ENCODE data around the gene ALDH1L1. TPM values are rescaled to one million over a fixed set of nuclear protein-coding genes. Genes with fewer than 3 reads are reported as not detected.
A peak's percentile ranks its signal among the peaks of the same experiment; 100 is the strongest.

Gene ALDH1L1
- total RNA-seq, 2 donors from 2014 or later, result 0.24 to 0.26 TPM

- no peaks in the 10 kb centered on the region for H3K36me3 Mint-ChIP-seq (ENCODE audit: low read depth)
- ATAC-seq (replicated peaks), result no peak
- no peaks in the 10 kb centered on the region for H3K4me1 Mint-ChIP-seq
- no peak overlapping the region for H3K4me3 Mint-ChIP-seq
- no peaks in the 10 kb centered on the region for H3K9me3 Mint-ChIP-seq
- H3K27ac Mint-ChIP-seq, result no peak overlapping the region
- H3K27me3 Mint-ChIP-seq, result no peaks in the 10 kb centered on the region
Observed at GRCh38 chr3:126107203-126107939, 73.0 kb downstream of the ALDH1L1 start.

DNA sequence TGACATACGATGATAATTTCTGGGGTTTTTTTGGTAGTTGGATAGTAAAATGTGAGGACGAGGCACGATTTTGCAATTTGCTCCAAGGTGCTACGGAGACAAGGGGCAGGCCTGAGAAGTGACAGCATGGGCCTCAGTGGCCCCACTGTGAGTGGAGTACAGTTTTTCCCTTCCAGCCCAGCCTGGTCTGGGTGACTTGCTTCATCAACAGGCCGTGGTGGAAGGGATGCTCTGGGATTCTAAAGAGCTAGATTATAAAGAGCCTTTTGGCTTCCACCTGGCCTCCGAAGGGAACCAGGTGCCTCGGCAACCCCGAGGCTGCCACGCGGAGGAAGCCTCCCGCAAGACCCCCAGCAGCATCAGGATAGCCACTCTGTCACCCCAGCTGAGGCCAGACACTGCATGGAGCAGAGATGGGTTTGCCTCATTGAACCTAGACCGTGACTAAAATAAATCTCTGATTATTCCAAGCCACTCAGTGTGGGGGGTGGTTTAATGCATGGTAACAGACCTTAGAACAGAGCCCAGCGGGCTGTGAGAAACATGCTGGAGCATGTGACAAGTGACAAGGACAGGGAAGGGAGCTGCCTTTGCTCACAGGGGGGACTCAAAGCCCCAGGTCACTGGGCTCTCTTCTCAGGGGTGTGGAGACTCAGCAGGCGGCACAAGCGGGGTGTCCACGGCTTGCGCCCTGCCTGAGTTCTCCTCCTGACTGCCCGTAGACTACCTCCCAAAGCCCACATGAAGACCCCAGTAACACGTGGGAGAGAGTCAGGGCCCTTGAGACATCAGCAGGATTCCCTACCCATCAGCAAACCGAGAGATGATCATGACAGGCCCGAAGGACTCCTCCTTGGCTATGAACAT, 73.8 kb downstream of the ALDH1L1 start:
- no peak for ATAC-seq (replicated peaks)
- no peaks in the 10 kb centered on the region for H3K9me3 Mint-ChIP-seq
- no peaks in the 10 kb centered on the region for H3K36me3 Mint-ChIP-seq (ENCODE audit: low read depth)
- no peaks in the 10 kb centered on the region for H3K27me3 Mint-ChIP-seq
- H3K27ac Mint-ChIP-seq, result no peak overlapping the region
- no peak overlapping the region for H3K4me3 Mint-ChIP-seq
- H3K4me1 Mint-ChIP-seq, result no peaks in the 10 kb centered on the region

- ATAC-seq (replicated peaks), result no peak
- no peak overlapping the region for H3K27ac Mint-ChIP-seq
- H3K4me1 Mint-ChIP-seq, result no peaks in the 10 kb centered on the region
- H3K4me3 Mint-ChIP-seq, result no peak overlapping the region
- no peaks in the 10 kb centered on the region for H3K27me3 Mint-ChIP-seq
- no peaks in the 10 kb centered on the region for H3K36me3 Mint-ChIP-seq (ENCODE audit: low read depth)
- no peaks in the 10 kb centered on the region for H3K9me3 Mint-ChIP-seq
Observed at GRCh38 chr3:126105691-126106187, 74.6 kb downstream of the ALDH1L1 start.

DNA sequence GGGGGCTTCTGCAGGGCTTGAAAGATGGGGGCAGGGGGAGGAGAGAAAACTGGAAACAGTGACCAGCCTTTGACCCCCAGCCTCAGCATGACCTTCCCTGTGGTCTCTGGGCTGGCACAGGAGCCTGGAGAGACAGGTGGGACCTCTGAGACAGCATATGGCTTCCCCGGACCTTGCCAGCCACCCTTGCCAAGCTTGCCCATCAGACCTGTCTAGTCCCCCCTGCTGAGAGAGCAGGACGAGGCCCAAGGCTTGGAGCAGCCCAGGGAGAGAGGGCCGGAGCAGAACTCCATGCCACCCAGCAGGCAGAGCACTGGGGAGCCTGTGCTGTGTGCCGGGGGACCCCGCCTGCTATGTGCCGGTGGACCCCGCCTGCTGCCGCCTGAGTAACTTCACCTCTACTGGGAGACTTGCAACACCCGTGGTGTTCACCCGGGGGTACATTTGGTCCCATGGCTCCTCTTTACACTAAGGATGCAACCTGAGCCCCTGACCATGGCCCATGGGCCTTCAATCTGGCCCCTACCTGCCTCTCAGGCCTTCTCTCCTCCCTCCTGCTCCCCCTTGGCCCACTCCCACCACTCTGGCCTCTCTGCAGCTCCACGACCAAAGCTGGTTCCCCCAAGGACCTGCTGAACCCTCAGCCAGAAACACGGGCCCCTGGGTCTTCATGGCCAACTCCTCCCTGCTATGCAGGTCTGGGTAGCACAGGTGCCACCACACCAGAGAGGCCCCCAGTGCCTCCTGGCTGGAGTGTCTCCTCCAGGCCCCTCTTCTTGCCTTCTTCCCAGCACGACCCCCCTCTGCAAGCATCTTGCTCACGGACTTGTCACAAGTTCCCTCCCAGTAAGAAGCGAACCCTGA, 75.4 kb downstream of the ALDH1L1 start:
- Mint-ChIP-seq H3K27ac (no peak overlapping the region), H3K4me1 (no peaks in the 10 kb centered on the region)

DNA sequence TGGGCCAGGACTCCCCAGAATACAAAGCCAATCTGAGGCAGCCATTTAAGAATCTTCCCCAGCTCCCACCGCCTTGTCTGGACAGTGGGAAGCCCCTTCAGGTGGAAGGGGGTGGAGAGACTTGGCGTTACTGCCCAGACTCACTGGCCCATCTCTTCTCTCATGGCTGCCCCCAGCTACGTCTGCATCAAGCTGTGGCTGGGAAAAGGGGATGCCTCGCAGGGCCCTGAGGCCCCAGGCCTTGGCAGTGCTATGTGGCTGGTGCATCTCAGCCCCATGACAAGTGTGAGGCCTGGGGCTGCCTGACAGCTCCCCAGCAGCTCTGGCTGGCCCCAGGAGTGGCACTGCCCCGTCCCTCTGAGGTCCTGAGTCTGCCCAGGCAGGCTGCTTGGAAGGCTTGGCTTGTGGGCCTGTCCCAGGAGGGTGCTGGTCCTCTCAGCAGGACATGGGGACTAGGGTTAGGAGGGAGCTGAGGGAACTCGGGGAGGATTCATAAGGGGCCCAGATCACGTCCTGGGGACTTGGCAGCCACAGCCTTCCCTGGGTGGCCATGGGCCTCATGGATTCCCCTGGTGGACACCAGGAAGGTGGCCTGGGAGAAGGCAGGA, 76.3 kb downstream of the ALDH1L1 start:
- Mint-ChIP-seq H3K9me3 (no peaks in the 10 kb centered on the region), H3K27me3 (no peaks in the 10 kb centered on the region), H3K27ac (no peak overlapping the region), H3K4me1 (no peaks in the 10 kb centered on the region), H3K4me3 (no peak overlapping the region), H3K36me3 (ENCODE audit: low read depth) (no peaks in the 10 kb centered on the region)
- ATAC-seq (replicated peaks), result no peak

More for the DNA sequence above, 75.4 kb downstream of the ALDH1L1 start:
- no peaks in the 10 kb centered on the region for H3K27me3 Mint-ChIP-seq
- no peak for ATAC-seq (replicated peaks)
- no peaks in the 10 kb centered on the region for H3K36me3 Mint-ChIP-seq (ENCODE audit: low read depth)
- H3K9me3 Mint-ChIP-seq, result no peaks in the 10 kb centered on the region
- no peak overlapping the region for H3K4me3 Mint-ChIP-seq

- Mint-ChIP-seq H3K36me3 (ENCODE audit: low read depth) (no peaks in the 10 kb centered on the region), H3K27ac (no peak overlapping the region), H3K4me3 (no peak overlapping the region), H3K4me1 (no peaks in the 10 kb centered on the region), H3K27me3 (no peaks in the 10 kb centered on the region), H3K9me3 (no peaks in the 10 kb centered on the region)
- ATAC-seq (replicated peaks), result no peak
Observed at GRCh38 chr3:126103121-126104027, 77.0 kb downstream of the ALDH1L1 start.

DNA sequence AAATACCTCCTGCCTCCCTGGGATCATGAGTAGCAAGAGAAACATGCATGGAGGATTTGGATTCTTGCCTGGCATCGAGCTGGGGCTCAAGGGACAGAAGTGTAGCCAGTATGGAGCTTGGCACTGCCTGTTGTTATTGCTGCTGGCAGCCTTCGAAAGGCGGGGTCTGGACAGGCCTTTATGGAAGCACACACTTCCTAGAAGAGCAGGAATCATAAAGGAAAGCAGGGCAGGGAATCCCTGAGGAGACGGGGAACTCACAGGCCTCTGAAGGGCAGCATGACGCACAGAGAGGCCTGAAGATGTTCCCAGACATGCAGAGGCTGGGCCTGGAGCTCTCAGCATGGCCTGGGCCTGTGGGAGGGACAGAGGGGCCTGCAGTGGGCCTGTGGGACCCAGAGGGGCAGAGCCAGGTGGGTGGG, 77.8 kb downstream of the ALDH1L1 start:
- Mint-ChIP-seq H3K4me3 (no peak overlapping the region), H3K9me3 (no peaks in the 10 kb centered on the region), H3K27me3 (no peaks in the 10 kb centered on the region), H3K27ac (no peak overlapping the region), H3K4me1 (no peaks in the 10 kb centered on the region), H3K36me3 (ENCODE audit: low read depth) (no peaks in the 10 kb centered on the region)
- ATAC-seq (replicated peaks), result no peak

DNA sequence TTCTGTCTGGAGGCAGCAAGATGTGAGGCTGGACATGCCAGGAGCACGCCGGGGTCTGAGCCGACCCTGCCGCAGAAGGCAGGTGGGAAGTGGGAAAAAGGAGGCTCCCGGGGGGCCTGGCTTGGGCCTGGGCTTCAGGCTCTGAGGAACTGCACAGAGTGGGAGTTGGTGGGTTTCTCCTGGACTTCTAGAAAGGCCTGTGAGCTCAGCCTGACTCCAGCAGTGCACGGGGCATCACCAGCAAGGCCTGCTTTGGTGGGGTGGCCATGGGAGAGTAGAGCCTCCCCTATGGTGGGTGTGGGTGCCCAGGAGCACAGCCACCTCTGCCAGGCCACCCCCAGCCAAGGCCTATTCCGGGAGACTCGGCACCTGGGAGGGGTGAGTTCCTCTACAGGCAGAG, 78.4 kb downstream of the ALDH1L1 start:
- no peaks in the 10 kb centered on the region for H3K36me3 Mint-ChIP-seq (ENCODE audit: low read depth)
- no peak overlapping the region for H3K4me3 Mint-ChIP-seq
- no peaks in the 10 kb centered on the region for H3K4me1 Mint-ChIP-seq
- H3K27me3 Mint-ChIP-seq, result no peaks in the 10 kb centered on the region
- no peaks in the 10 kb centered on the region for H3K9me3 Mint-ChIP-seq
- ATAC-seq (replicated peaks), result no peak
- H3K27ac Mint-ChIP-seq, result no peak overlapping the region

DNA sequence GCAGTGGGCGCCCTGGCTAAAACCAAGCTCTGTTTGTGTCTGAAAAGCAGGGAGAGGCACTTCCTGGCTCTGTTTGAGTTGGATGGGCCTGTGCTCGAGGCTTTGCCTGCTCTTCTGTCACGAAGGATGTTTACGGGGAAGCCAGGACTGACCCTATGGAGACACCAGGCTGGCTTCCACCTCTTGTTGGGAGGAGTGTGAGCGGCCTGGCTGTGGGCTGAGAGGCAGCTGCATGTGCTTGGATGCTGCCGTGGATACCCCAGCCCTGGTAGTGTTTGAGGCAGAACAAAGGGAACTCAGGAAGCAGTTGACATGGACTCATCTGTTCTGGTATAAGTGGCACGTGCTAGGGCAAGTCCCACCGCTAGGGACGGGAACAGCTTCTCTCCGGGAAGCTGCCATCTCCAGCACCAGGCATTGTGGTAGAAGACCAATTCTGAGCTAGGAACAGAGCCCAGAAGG, 78.8 kb downstream of the ALDH1L1 start:
- Mint-ChIP-seq H3K9me3 (no peaks in the 10 kb centered on the region), H3K4me3 (no peak overlapping the region), H3K4me1 (no peaks in the 10 kb centered on the region), H3K27ac (no peak overlapping the region), H3K27me3 (no peaks in the 10 kb centered on the region), H3K36me3 (ENCODE audit: low read depth) (no peaks in the 10 kb centered on the region)
- ATAC-seq (replicated peaks), result no peak

DNA sequence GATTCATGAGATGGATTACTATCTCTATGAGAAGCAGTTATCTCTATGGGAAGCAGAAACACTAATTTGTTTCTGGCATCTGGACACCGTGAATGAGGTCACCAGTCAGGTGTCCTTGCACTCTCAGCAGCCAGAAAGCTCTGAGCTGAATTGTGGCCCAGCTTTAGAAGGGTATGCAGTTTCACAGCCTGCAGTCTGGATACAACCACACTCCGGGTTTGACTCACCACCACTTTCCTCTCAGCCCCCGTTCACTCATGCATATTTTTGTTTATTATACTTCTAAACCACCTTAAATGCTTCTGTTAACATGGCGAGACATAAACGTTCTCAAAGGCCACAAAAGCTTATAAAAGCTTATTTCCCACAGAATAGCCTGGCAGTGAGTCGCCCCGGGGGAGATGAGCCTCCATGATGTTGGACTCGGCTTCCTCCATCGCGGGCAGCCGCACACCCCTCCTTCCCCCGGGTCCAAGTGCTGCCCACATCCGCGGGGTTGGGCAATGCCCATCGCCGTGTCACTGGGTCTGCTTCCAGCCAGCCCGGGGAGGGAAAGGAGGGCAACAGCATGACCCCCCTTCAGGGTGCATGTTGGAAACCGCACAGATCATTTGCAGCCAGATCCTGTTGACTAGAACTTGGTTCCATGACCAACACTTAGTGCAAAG, 79.6 kb downstream of the ALDH1L1 start:
- ATAC-seq (replicated peaks), result peak; percentile 58

DNA sequence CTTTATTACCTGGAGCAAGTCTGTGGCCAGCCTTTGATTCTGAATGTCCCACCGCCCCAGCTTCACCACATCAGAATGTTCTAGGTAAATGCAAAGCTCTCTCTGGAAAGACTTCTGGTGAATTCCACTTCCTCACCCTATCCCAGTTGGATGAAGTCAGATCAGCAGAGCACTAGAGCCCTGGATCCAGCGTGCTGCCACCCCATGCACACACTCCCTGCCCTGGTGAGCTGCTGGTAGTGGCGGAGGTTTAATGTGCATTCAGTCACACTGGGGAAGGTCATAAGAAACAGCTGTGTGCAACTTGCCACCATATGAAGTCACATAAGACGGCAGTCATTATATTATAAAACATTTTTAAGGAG, 80.1 kb downstream of the ALDH1L1 start:
- Mint-ChIP-seq H3K9me3 (peaks cover 3% of the 10 kb centered on the region), H3K4me1 (no peaks in the 10 kb centered on the region), H3K4me3 (no peak overlapping the region), H3K36me3 (ENCODE audit: low read depth) (no peaks in the 10 kb centered on the region), H3K27me3 (no peaks in the 10 kb centered on the region), H3K27ac (no peak overlapping the region)
- no peak for ATAC-seq (replicated peaks)

More for the DNA sequence above, 79.6 kb downstream of the ALDH1L1 start:
- Mint-ChIP-seq H3K27me3 (no peaks in the 10 kb centered on the region), H3K27ac (no peak overlapping the region), H3K4me1 (no peaks in the 10 kb centered on the region), H3K36me3 (ENCODE audit: low read depth) (no peaks in the 10 kb centered on the region), H3K9me3 (no peaks in the 10 kb centered on the region), H3K4me3 (no peak overlapping the region)

DNA sequence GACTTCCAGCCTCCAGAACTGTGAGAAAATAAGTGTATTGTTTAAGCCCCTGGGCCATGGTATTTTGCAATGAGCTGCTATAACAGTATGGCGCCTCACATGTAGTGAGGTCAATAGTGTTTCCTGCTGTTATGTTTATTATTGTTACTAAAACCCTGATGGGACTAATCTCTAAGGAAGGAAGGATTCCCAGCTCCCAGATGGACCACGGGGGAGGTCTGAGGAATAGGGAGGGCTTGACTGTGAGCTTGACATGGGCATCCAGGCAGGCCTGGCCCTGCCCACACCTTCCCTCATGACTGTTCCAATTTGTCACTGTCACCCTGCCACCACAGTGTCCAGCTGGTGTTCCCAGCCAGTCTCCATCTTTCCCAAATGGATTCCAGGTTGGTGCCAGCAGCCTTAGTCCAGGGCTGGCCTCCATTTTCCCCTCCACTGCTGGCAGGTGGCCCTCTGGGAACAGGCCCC, 82.0 kb downstream of the ALDH1L1 start:
- H3K27ac Mint-ChIP-seq, result no peak overlapping the region
- peaks cover 10% of the 10 kb centered on the region for H3K9me3 Mint-ChIP-seq
- H3K4me1 Mint-ChIP-seq, result no peaks in the 10 kb centered on the region
- ATAC-seq (replicated peaks), result no peak
- no peak overlapping the region for H3K4me3 Mint-ChIP-seq
- H3K36me3 Mint-ChIP-seq (ENCODE audit: low read depth), result no peaks in the 10 kb centered on the region
- H3K27me3 Mint-ChIP-seq, result no peaks in the 10 kb centered on the region

- Mint-ChIP-seq H3K27me3 (no peaks in the 10 kb centered on the region), H3K27ac (no peak overlapping the region), H3K36me3 (ENCODE audit: low read depth) (no peaks in the 10 kb centered on the region), H3K9me3 (peaks cover 10% of the 10 kb centered on the region), H3K4me3 (no peak overlapping the region), H3K4me1 (no peaks in the 10 kb centered on the region)
- no peak for ATAC-seq (replicated peaks)
Observed at GRCh38 chr3:126097801-126098200, 82.6 kb downstream of the ALDH1L1 start.
